ENCODE data around the gene ANTXRL. TPM values are rescaled to one million over a fixed set of nuclear protein-coding genes. Genes with fewer than 3 reads are reported as not detected.

ANTXRL gene
- total and polyA plus RNA-seq, 10 donors: 0.03 to 1.1 (median 0.42) TPM; not detected in 3

- no peaks in the 10 kb centered on the region for H3K27me3 ChIP-seq (replicated peaks in 1 of 7)
- no peak for DNase-seq
- WGBS, 5 donors: 93 to 98% (median 95%) methylated on average over 4 of the region's 4 CpGs
- intact Hi-C loops (cut with DNase I; ENCODE audit: low total_unique reads): no loop called here
- H3K4me3 ChIP-seq: no peak overlapping the region
- no peaks in the 10 kb centered on the region for H3K4me1 ChIP-seq
- no peak overlapping the region for H3K27ac ChIP-seq
- TF ChIP-seq POLR2A (IDR thresholded peaks at IDR 0.05) (no peak), CTCF (IDR thresholded peaks at IDR 0.05 in 8 of 11, conservative IDR thresholded peaks at IDR 0.05 in 3 of 11) (no peak), POLR2AphosphoS5 (IDR thresholded peaks at IDR 0.05) (no peak)
- H3K9me3 ChIP-seq: no peaks in the 10 kb centered on the region
- no peaks in the 10 kb centered on the region for H3K36me3 ChIP-seq
Observed at GRCh38 chr10:46321770-46322169, 35.0 kb downstream of the ANTXRL start.

- H3K4me3 ChIP-seq: no peak overlapping the region
- H3K9me3 ChIP-seq: no peaks in the 10 kb centered on the region
- no peak for TF ChIP-seq CTCF (IDR thresholded peaks at IDR 0.05 in 8 of 11, conservative IDR thresholded peaks at IDR 0.05 in 3 of 11)
- TF ChIP-seq POLR2A (IDR thresholded peaks at IDR 0.05): no peak
- no peak for TF ChIP-seq POLR2AphosphoS5 (IDR thresholded peaks at IDR 0.05)
- no peaks in the 10 kb centered on the region for H3K27me3 ChIP-seq (replicated peaks in 1 of 7)
- DNase-seq: no peak
- WGBS, 5 donors: 55 to 86% (median 74%) methylated on average over 4 of the region's 4 CpGs
- no peaks in the 10 kb centered on the region for H3K36me3 ChIP-seq
- intact Hi-C loops (cut with DNase I; ENCODE audit: low total_unique reads): no loop called here
- H3K4me1 ChIP-seq: no peaks in the 10 kb centered on the region
- peak overlapping the region in 2 of 8 donors; percentile 5 to 19 for H3K27ac ChIP-seq
Observed at GRCh38 chr10:46323176-46323575, 36.4 kb downstream of the ANTXRL start.

- H3K27me3 ChIP-seq (replicated peaks in 1 of 7): no peaks in the 10 kb centered on the region
- H3K4me3 ChIP-seq: no peak overlapping the region
- H3K4me1 ChIP-seq: no peaks in the 10 kb centered on the region
- TF ChIP-seq POLR2AphosphoS5 (IDR thresholded peaks at IDR 0.05): no peak
- TF ChIP-seq POLR2A (IDR thresholded peaks at IDR 0.05): no peak
- peak in 8 of 11 experiments; percentile 17 to 53 (median 36) for TF ChIP-seq CTCF (IDR thresholded peaks at IDR 0.05 in 8 of 11, conservative IDR thresholded peaks at IDR 0.05 in 3 of 11)
- no peaks in the 10 kb centered on the region for H3K9me3 ChIP-seq
- intact Hi-C loops (cut with DNase I; ENCODE audit: low total_unique reads): no loop called here
- H3K36me3 ChIP-seq: no peaks in the 10 kb centered on the region
- H3K27ac ChIP-seq: peak overlapping the region in 1 of 8 donors; percentile 3
- WGBS, 5 donors: 82 to 98% (median 94%) methylated on average over 1 of the region's 1 CpG
- DNase-seq: no peak
Observed at GRCh38 chr10:46325021-46325420, 38.2 kb downstream of the ANTXRL start.

GRCh38 chr10:46326066-46326465, 39.3 kb downstream of the ANTXRL start:
- no peaks in the 10 kb centered on the region for H3K27me3 ChIP-seq (replicated peaks in 1 of 7)
- no peaks in the 10 kb centered on the region for H3K9me3 ChIP-seq
- H3K4me1 ChIP-seq: no peaks in the 10 kb centered on the region
- TF ChIP-seq POLR2AphosphoS5 (IDR thresholded peaks at IDR 0.05) (no peak), POLR2A (IDR thresholded peaks at IDR 0.05) (no peak), CTCF (IDR thresholded peaks at IDR 0.05 in 8 of 11, conservative IDR thresholded peaks at IDR 0.05 in 3 of 11) (no peak)
- no peak overlapping the region for H3K27ac ChIP-seq
- H3K36me3 ChIP-seq: no peaks in the 10 kb centered on the region
- intact Hi-C loops (cut with DNase I; ENCODE audit: low total_unique reads): no loop called here
- DNase-seq: no peak
- WGBS, 5 donors: 20 to 45% (median 30%) methylated on average over 1 of the region's 1 CpG
- no peak overlapping the region for H3K4me3 ChIP-seq

Data from spleen (tissue), 11 donors.